Measurements from ENCODE around the gene GDI1.
"Not testable (repeated sequence)": the region's sequence is repeated elsewhere in the genome, so short reads cannot be mapped to it uniquely, and the experiment has no call there.

Gene GDI1

DNA sequence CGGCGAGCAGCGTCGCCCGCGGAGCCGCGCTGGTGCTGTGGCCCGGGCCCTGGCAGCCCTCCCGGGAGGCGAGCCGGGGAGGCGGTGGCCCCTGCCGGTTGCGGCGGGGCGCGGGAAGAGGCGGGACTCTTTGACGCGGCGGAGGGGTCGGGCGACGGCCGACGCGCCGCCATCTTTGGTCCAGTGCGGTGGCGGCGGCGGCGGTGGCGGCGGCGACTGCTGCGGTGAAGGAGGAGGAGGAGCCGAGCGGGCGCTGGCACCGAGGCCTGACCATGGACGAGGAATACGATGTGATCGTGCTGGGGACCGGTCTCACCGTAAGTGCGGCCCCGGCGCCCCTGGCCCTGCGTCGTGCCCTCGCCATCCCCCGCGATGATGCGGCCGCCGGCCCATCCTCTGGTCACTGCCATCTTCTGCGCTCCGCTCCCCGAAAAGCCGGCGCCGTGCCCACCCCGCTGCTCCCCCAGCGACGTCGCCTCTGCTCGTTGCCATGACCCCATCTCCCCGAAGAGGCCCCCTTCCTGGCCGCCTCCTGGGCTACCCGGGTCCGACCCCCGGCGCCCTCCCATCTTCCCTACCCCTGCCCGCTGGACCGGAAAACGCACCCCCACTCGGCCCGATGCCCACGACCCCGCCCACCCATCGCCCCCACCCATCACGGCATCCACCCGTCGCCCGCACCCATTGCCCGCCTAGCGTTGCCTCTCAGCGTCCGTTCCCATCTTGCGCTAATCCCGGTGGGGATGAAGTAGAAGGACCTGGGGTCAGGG lies at the start of gene GDI1:
GDI1 (plus strand) TSS at position 172 of the 770 bp plus-strand sequence; CDS start at position 273, 101 bp downstream.
- ATAC-seq (peak; percentile 39), DNase-seq (peak; percentile 64)

GRCh38 chrX:154388094-154388493 lies 48.9 kb upstream of the GDI1 start:
- ATAC-seq, result peak; percentile 41

DNA sequence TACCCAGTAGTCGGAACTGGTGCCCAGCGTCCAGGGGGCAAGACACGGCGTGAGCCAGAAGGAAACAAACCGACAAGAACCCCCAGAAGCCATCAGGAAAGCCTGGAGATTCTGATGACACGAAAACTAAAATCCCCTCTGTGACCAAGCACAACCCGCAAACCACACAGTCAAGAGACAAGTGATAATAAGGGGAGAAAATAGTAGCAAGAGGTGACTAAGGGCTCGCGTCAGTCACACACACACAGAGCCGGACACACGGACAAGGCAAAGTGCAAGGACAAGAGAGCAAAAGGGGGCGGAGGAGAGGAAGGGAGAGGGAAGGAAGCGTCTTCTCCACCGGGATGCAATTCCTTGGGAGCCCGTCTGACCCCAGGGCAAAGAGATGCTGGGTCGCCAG lies 48.3 kb upstream of the GDI1 start:
- not testable (repeated sequence) for DNase-seq
- ATAC-seq, result peak; percentile 14

More at GRCh38 chrX:154388094-154388493, 48.9 kb upstream of the GDI1 start:
- not testable (repeated sequence) for DNase-seq

GRCh38 chrX:154389812-154390747 lies 46.9 kb upstream of the GDI1 start:
- peak; percentile 73 for ATAC-seq
- DNase-seq, result not testable (repeated sequence)

DNA sequence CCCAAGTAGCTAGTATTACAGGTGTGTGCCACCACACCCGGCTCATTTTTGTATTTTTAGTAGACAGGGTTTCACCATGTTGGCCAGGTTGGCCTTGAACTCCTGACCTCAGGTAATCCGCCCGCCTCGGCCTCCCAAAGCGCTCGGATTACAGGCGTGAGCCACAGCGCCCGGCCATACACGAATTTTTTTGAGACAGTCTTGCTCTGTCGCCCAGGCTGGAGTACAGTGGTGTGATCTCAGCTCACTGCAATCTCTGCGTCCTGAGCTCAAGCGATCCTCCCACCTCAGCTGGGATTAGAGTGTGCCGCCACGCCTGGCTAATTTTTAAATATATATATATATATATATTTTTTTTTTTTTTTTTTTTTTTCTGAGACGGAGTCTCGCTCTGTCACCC lies 40.6 kb upstream of the GDI1 start:
- ATAC-seq, DNase-seq: not testable (repeated sequence)

- DNase-seq, result peak; percentile 75
- ATAC-seq, result peak; percentile 60
Measured at GRCh38 chrX:154396973-154397887, 39.7 kb upstream of the GDI1 start.

DNA sequence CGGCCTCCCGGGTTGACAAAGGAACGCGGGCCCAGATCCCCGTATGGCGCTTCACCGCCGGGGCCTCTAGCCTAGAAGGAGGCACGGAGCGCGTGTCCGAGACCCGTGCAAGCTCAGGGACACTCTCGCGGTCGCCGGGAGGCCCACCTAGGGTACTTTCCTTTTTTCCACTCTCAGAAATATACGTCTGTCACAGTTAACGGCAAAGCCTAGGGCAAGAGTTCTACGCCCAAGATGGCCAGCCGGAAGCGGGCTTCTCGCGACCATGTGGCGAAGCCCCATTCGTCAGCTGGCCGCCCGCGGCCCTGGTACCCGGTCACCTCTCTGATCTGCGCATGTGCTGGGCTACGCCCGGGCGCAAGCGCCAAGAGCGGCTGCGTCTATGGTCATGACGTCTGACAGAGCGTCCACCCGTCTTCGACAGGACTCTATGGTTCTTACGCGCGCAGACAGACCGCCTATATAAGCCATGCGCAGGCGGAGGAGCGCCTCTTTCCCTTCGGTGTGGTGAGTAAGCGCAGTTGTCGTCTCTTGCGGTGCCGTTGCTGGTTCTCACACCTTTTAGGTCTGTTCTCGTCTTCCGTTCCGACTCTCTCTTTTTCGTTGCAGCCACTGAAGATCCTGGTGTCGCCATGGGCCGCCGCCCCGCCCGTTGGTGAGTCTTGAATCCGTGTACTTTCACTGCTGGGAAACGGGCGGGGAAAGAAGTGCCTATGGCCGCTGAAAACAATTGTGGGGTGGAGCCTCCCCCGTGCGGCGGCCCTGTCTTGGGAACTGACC lies 38.9 kb upstream of the GDI1 start, which contains the start of gene RPL10:
RPL10 (plus strand) TSS at position 490 of the 780 bp plus-strand sequence; CDS start at position 633, 143 bp downstream.
- ATAC-seq, result peak; percentile 85
- peak; percentile 87 for DNase-seq

DNA sequence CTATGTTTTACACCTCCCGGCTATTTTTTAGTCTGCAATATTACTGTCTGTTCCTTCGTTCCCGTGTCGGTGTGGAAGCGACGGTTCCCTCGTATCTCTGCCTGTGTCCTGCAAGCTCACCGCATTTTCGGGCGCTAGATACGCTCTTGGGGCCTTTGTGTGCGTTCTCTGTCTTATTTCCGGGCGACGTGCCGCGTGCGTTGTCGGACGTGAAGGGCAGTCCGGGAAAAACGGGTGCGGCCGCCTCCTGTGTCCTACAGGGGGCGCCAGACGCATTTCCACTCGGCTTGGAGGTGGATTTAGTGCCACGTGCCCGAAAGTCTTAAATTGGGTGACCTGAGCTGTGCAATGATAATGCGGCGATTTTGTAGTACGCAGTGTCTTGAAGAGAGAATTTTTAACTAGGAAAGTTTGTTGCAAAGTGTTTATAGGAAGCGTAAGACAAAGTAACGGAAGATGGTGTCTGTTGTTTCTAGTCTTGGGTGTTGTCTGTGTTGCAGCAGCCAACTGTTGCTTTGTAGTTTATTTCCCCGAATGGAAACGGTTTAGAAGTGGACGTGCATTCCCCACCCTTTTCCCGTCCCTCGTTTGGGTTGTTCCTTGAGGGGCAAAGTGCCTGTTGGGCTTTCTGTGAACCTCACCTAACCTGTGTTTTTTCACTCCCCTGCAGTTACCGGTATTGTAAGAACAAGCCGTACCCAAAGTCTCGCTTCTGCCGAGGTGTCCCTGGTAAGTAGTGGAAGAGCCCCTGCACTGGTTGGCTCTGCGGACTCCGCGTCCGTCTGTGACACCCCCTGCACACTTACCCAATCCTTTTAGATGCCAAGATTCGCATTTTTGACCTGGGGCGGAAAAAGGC lies 38.1 kb upstream of the GDI1 start:
- DNase-seq (peak; percentile 79), ATAC-seq (peak; percentile 5)

DNA sequence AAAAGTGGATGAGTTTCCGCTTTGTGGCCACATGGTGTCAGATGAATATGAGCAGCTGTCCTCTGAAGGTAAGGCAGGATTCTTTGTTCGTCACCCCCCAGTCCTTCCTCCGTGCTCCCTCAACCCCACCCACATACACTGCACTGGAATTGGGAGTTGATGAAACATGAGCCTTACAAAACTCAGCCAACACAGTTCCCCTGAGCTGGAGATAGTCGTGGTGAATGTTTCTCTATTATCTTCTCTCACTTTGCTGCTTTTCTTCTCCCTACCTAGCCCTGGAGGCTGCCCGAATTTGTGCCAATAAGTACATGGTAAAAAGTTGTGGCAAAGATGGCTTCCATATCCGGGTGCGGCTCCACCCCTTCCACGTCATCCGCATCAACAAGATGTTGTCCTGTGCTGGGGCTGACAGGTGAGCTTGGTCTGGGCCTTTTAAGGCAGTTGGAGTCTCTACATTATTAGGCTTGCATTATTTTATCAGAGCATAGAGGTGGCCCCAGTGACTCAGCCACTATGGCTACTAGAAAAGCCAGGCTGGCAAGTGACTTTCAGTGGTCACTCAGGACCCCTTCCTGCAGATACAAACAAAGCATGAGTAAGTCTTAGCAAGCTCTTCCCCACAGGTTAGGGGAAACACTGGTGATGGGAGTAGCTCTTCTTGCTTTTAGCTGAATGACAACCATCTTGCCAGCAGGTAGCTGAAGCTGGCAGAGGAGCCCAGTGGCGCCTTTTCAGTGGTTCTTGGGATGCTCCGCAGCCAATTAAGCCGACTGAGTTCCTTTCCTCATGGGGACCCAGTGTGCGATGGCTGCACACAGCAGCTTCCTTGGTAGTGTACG lies 37.2 kb upstream of the GDI1 start:
- no peak for ATAC-seq

DNA sequence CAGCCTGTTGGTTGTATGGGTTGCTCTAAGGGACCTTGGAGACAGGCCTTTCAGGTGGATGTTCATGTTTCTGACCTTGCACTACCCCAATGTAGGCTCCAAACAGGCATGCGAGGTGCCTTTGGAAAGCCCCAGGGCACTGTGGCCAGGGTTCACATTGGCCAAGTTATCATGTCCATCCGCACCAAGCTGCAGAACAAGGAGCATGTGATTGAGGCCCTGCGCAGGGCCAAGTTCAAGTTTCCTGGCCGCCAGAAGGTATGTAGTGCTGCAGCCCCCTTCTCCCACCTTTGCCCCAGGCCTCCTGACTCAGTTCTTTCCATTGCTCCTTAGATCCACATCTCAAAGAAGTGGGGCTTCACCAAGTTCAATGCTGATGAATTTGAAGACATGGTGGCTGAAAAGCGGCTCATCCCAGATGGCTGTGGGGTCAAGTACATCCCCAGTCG lies 36.6 kb upstream of the GDI1 start:
- not testable (repeated sequence) for ATAC-seq, DNase-seq

More for the DNA sequence above, 37.2 kb upstream of the GDI1 start:
- no peak for DNase-seq

DNA sequence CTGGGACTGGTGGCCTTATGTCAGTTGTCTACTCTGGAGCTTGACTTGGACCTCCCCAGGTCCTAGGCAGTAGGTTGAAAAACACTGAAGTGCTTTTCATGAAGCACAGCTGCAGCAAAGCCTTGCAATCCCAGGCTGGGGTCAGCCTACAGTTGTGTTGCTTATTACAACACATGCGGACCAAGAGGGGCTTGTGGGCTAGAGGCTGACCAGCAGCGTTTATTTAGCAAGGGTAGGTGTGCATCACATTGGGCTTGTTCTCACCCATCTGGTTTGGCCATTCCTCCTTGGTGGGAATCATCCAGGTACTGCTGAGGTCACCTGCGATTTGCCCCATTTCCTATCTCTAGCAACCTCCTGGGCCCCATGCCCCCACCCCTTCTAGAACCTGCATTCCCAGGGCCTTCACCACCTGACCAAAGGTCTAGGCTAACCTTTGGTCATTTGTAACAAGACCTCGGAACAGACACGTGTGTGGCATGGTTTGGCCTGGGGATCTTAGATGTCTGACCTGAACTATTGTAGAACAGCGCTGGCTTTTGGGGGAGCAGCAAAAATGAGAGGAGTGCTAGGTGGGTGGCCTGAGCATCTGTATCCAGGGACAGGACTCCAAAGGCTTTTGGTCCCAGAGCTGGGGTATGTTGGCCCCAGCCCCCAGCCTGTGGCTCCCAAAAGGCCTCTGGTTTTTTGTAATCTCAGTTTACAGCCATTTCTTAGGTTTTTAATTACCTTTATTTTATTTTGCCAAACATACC lies 35.7 kb upstream of the GDI1 start:
- DNase-seq, result peak; percentile 24
- no peak for ATAC-seq

GRCh38 chrX:154401918-154402621 lies 34.9 kb upstream of the GDI1 start:
- no peak for ATAC-seq

GRCh38 chrX:154402622-154403127 lies 34.3 kb upstream of the GDI1 start:
- no peak for ATAC-seq
- DNase-seq, result no peak

More at GRCh38 chrX:154401918-154402621, 34.9 kb upstream of the GDI1 start:
- no peak for DNase-seq

GRCh38 chrX:154403192-154403591 lies 33.8 kb upstream of the GDI1 start:
- DNase-seq (no peak), ATAC-seq (no peak)

DNA sequence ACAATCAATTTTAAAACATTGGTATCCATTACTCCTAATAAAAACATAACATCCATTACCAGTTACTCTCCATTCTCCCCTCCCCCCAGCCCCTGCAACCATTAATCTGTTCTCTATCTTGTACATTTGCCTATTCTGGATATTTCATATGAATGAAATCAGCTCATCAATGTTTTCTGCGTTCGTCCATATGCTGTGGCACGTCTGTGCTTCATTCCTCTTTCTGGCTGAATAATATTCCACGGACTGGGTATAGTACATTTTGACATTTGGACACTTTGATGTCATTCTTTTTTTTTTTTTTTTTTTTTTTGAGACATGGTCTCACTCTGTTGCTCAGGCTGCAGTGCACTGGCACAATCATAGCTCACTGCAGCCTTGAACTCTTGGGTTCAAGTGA lies 33.1 kb upstream of the GDI1 start:
- DNase-seq (no peak), ATAC-seq (no peak)

- no peak for ATAC-seq
Measured at GRCh38 chrX:154404625-154405192, 32.2 kb upstream of the GDI1 start.

More at GRCh38 chrX:154404625-154405192, 32.2 kb upstream of the GDI1 start:
- DNase-seq, result no peak
